PC-3 (cell line): Measurements from ENCODE around the gene TMEM250. TPM values are rescaled to one million over a fixed set of nuclear protein-coding genes. Genes with fewer than 3 reads are reported as not detected.

Experiments used
- ATAC-seq: fragments of 200-7000 bp; cut with Tn5 transposase; 2 replicates; pipeline ENCODE4 v1.9.1; 2020; ENCODE audit warnings: mild to moderate bottlenecking, moderate library complexity
- BruUV-seq: library from RNA; stranded (reverse); fragments of 400-500 nt; replicated peaks from 2 replicates; lab custom pipeline; 2021; lab: Mats Ljungman, UMichigan
- CTCF ChIA-PET: fragments of 300-600 bp; sonication (Branson Sonifier 250); formaldehyde crosslinking; loops from one replicate; lab custom pipeline; 2022; ENCODE audit warnings: antibody characterized with exemption; lab: Charles Lee
- POLR2A ChIA-PET: fragments of 300-600 bp; sonication (Branson Sonifier 250); formaldehyde crosslinking; loops from one replicate; lab custom pipeline; 2022; ENCODE audit warnings: antibody characterized with exemption; ENCODE audit not compliant: unreplicated experiment; lab: Charles Lee
- DNase-seq: peaks from one replicate; pipeline ENCODE4 v3.0.0-alpha.2; 2015
- H2AFZ ChIP-seq: fragments of 300-600 bp; sonication (generic); 2 replicates; pipeline ENCODE4 v1.6.0; 2016; ENCODE audit warnings: antibody characterized with exemption, low read length
- H3F3A ChIP-seq: fragments of 300-600 bp; sonication (generic); one replicate; pipeline ENCODE4 v1.6.0; 2017; ENCODE audit warnings: antibody characterized with exemption, low read length, control low read depth, mild to moderate bottlenecking; ENCODE audit not compliant: unreplicated experiment
- H3K27ac ChIP-seq: fragments of 300-600 bp; sonication (generic); 2 replicates; pipeline ENCODE4 v1.5.1; 2016; ENCODE audit warnings: mild to moderate bottlenecking, low read length
- H3K27me3 ChIP-seq: fragments of 300-600 bp; sonication (generic); 2 replicates; pipeline ENCODE4 v1.6.1; 2016; ENCODE audit warnings: low read length, mixed read lengths
- H3K36me3 ChIP-seq: fragments of 300-600 bp; sonication (generic); 2 replicates; pipeline ENCODE4 v1.6.1; 2016; ENCODE audit warnings: low read depth, mixed run types, low read length, mixed read lengths
- H3K4me1 ChIP-seq: fragments of 300-600 bp; sonication (generic); 2 replicates; pipeline ENCODE4 v1.5.1; 2016; ENCODE audit warnings: low read length; ENCODE audit not compliant: insufficient read depth
- H3K4me2 ChIP-seq: fragments of 300-600 bp; sonication (generic); 2 replicates; pipeline ENCODE4 v1.6.0; 2016; ENCODE audit warnings: low read length
- H3K4me3 ChIP-seq: fragments of 300-600 bp; sonication (generic); 2 replicates; pipeline ENCODE4 v1.5.1; 2016; ENCODE audit warnings: mild to moderate bottlenecking, low read length, mixed read lengths
- H3K79me2 ChIP-seq: fragments of 300-600 bp; sonication (generic); 2 replicates; pipeline ENCODE4 v1.6.1; 2017; ENCODE audit warnings: low read length, mixed read lengths
- H3K9ac ChIP-seq: fragments of 300-600 bp; sonication (generic); 2 replicates; pipeline ENCODE4 v1.6.0; 2016; ENCODE audit warnings: mild to moderate bottlenecking, low read length
- H3K9me2 ChIP-seq: fragments of 300-600 bp; sonication (generic); replicated peaks from 2 replicates; pipeline ENCODE4 v1.6.1; 2016; ENCODE audit warnings: mixed run types, low read length, mixed read lengths
- H3K9me3 ChIP-seq: fragments of 300-600 bp; sonication (generic); 2 replicates; pipeline ENCODE4 v1.6.1; 2016; ENCODE audit warnings: low read length, mixed read lengths
- H4K20me1 ChIP-seq: fragments of 300-600 bp; sonication (generic); 2 replicates; pipeline ENCODE4 v1.6.1; 2016; ENCODE audit warnings: low read length, mixed read lengths
- EZH2 ChIP-seq: fragments of 300-600 bp; sonication (generic); IDR thresholded peaks from one replicate; pipeline ENCODE4 v1.6.1; 2017; ENCODE audit warnings: antibody characterized with exemption, mild to moderate bottlenecking, low read length; ENCODE audit not compliant: unreplicated experiment
- EZH2phosphoT487 ChIP-seq: fragments of 300-600 bp; sonication (generic); IDR thresholded peaks from 2 replicates; pipeline ENCODE4 v1.6.1; 2018; ENCODE audit warnings: mild to moderate bottlenecking, antibody characterized with exemption, low read length, borderline replicate concordance
- intact Hi-C: fragments of 100-400 bp; cut with micrococcal nuclease; formaldehyde crosslinking; loops from 2 replicates; pipeline ENCODE4 v1.9.0; 2023
- total RNA-seq: library from RNA; depleted of rRNA; stranded (reverse); fragments of >200 nt; gene quantifications from 2 replicates; pipeline ENCODE4 v1.2.3, GENCODE V29; 2014
- TF ChIP-seq, protein P1 (sequence below): fragments of 300-600 bp; sonication (generic); conservative IDR thresholded peaks from 2 replicates; pipeline ENCODE4 v1.5.1; 2017; ENCODE audit warnings: antibody characterized with exemption, low read depth, mild to moderate bottlenecking, low read length

TMEM250 gene
- total RNA-seq, 1 experiment from 2014 or later: 64.7 TPM

DNA sequence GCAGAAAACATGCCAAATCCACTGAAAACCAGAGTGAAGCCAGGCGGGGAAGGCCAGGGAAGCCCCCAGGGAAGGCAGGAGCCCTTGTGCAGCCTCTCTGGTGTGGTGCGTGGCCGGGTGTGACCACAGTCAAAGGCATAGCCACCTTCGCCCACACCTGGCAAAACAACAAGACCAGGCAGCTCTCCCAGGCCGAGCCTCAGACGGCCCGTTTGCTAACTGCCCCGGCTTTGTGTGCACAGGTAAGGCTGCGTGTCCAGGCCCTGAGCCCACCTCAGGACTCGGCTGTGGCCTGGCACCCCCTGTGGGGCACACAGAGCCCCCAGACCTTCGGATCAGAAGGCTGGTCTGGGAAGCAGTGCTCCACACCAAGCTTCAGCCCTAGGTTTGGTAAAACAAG, 6.1 kb downstream of the TMEM250 start:
- H3K4me2 ChIP-seq: no peak overlapping the region
- ATAC-seq (no peak), DNase-seq (no peak)
- no peaks in the 10 kb centered on the region for H4K20me1 ChIP-seq
- no peak overlapping the region for H3K4me3 ChIP-seq
- no peaks in the 10 kb centered on the region for H3K27me3 ChIP-seq
- intact Hi-C loops: no loop called here
- H3K9me2 ChIP-seq: no peaks in the 10 kb centered on the region
- H3K27ac ChIP-seq: no peak overlapping the region
- no peaks in the 10 kb centered on the region for H3F3A ChIP-seq
- no TSS peak for BruUV-seq
- H3K79me2 ChIP-seq: peaks cover 8% of the 10 kb centered on the region
- H2AFZ ChIP-seq: no peak overlapping the region
- no peak overlapping the region for H3K9ac ChIP-seq
- no peaks in the 10 kb centered on the region for H3K9me3 ChIP-seq
- peaks cover 20% of the 10 kb centered on the region for H3K4me1 ChIP-seq
- POLR2A ChIA-PET: no interaction called here
- H3K36me3 ChIP-seq: no peaks in the 10 kb centered on the region
- CTCF ChIA-PET: no interaction called here
- TF ChIP-seq EZH2phosphoT487: no peak

DNA sequence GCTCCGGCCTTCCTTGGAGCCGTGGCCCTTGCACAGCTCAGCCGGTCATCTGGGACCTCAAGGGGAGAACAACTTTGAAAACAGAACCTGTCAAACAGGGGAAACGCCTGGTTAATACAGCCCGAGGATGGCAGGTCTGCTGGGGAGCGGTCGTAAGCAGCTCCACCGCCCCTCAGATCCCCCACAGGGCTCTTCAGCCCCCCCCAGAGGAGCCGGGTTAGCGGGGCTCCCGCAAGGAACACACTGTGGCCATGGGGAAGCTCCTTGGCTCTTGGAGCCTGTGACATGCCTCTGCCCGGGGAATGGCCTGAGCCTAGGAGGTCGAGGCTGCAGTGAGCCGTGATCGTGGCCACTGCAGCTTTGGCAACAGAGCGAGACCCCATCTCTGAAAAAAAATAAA, 6.8 kb downstream of the TMEM250 start:
- Histone ChIP-seq H3K4me2 (no peak overlapping the region), H3K9me2 (no peaks in the 10 kb centered on the region), H3K36me3 (no peaks in the 10 kb centered on the region), H3K4me1 (peaks cover 15% of the 10 kb centered on the region), H3K79me2 (peaks cover 2% of the 10 kb centered on the region), H3F3A (no peaks in the 10 kb centered on the region), H3K9ac (no peak overlapping the region), H2AFZ (no peak overlapping the region), H3K9me3 (no peaks in the 10 kb centered on the region), H3K27ac (no peak overlapping the region), H3K4me3 (no peak overlapping the region), H4K20me1 (no peaks in the 10 kb centered on the region), H3K27me3 (no peaks in the 10 kb centered on the region)
- BruUV-seq: no TSS peak
- DNase-seq (no peak), ATAC-seq (no peak)
- POLR2A ChIA-PET: no interaction called here
- intact Hi-C loops: no loop called here
- TF ChIP-seq, protein P1, sequence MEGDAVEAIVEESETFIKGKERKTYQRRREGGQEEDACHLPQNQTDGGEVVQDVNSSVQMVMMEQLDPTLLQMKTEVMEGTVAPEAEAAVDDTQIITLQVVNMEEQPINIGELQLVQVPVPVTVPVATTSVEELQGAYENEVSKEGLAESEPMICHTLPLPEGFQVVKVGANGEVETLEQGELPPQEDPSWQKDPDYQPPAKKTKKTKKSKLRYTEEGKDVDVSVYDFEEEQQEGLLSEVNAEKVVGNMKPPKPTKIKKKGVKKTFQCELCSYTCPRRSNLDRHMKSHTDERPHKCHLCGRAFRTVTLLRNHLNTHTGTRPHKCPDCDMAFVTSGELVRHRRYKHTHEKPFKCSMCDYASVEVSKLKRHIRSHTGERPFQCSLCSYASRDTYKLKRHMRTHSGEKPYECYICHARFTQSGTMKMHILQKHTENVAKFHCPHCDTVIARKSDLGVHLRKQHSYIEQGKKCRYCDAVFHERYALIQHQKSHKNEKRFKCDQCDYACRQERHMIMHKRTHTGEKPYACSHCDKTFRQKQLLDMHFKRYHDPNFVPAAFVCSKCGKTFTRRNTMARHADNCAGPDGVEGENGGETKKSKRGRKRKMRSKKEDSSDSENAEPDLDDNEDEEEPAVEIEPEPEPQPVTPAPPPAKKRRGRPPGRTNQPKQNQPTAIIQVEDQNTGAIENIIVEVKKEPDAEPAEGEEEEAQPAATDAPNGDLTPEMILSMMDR: no peak
- no peak for TF ChIP-seq EZH2phosphoT487
- no peak for TF ChIP-seq EZH2
- CTCF ChIA-PET: no interaction called here

DNA sequence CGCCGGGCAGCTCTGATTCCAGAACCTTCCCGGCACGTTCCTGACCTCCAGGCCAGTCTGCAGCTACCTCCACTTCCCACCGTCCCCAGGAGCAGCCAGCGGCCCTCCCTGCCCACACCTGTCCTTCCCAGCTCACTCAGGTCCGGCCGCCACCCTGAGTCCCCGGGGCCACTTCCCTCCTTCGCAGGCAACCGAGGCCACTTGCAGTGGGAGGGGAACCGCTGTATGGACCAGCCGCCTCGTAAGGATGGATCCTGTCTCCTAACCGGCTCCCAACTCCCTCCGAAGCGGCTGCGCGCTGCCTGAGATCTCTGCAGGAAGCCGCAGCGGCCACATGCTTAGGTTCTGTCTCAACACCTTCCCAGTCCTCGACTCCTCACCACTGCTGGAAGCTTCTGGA, 7.5 kb downstream of the TMEM250 start:
- H4K20me1 ChIP-seq: no peaks in the 10 kb centered on the region
- no peaks in the 10 kb centered on the region for H3K9me3 ChIP-seq
- CTCF ChIA-PET: no interaction called here
- DNase-seq (no peak), ATAC-seq (no peak)
- H3K4me2 ChIP-seq: no peak overlapping the region
- intact Hi-C loops: no loop called here
- no peak overlapping the region for H3K9ac ChIP-seq
- no peaks in the 10 kb centered on the region for H3K36me3 ChIP-seq
- BruUV-seq: no TSS peak
- peaks cover 15% of the 10 kb centered on the region for H3K4me1 ChIP-seq
- POLR2A ChIA-PET: no interaction called here
- no peaks in the 10 kb centered on the region for H3F3A ChIP-seq
- H3K4me3 ChIP-seq: no peak overlapping the region
- no peak overlapping the region for H3K27ac ChIP-seq
- H2AFZ ChIP-seq: no peak overlapping the region
- no peaks in the 10 kb centered on the region for H3K27me3 ChIP-seq
- TF ChIP-seq, protein P1: no peak
- H3K9me2 ChIP-seq: no peaks in the 10 kb centered on the region
- no peaks in the 10 kb centered on the region for H3K79me2 ChIP-seq
